Chondrocyte (in vitro differentiated cells): ENCODE data around the gene TRAK1. TPM values are rescaled to one million over a fixed set of nuclear protein-coding genes. Genes with fewer than 3 reads are reported as not detected.
"Not testable (repeated sequence)": the region's sequence is repeated elsewhere in the genome, so short reads cannot be mapped to it uniquely, and the experiment has no call there.

Experiments used
- DNase-seq: peaks from one replicate; pipeline ENCODE4 v3.0.0; 2021; ENCODE audit warnings: mixed read lengths, low spot score
- H3K27ac Mint-ChIP-seq: one replicate; pipeline ENCODE4 v1.8.0; 2021; ENCODE audit warnings: mild to moderate bottlenecking, moderate library complexity, mixed read lengths; ENCODE audit not compliant: unreplicated experiment
- H3K27me3 Mint-ChIP-seq: 2 replicates; pipeline ENCODE4 v1.8.0; 2021; ENCODE audit warnings: low read depth, mixed read lengths
- H3K36me3 Mint-ChIP-seq: 2 replicates; pipeline ENCODE4 v1.8.0; 2021; ENCODE audit warnings: low read depth, mixed read lengths
- H3K4me1 Mint-ChIP-seq: 2 replicates; pipeline ENCODE4 v1.8.0; 2021; ENCODE audit warnings: low read depth, mild to moderate bottlenecking, mixed read lengths
- H3K4me3 Mint-ChIP-seq: one replicate; pipeline ENCODE4 v1.8.0; 2021; ENCODE audit warnings: mild to moderate bottlenecking, moderate library complexity, mixed read lengths; ENCODE audit not compliant: unreplicated experiment
- H3K9me3 Mint-ChIP-seq: 2 replicates; pipeline ENCODE4 v1.8.0; 2021; ENCODE audit warnings: low read depth, mixed read lengths
- CTCF ChIP-seq: fragments of 200-600 bp; sonication (generic); IDR thresholded peaks from 2 replicates; pipeline ENCODE4 v1.5.0; 2021; ENCODE audit warnings: antibody characterized with exemption, mild to moderate bottlenecking, moderate library complexity
- long read RNA-seq: library from polyadenylated mRNA; stranded (forward); transcript quantifications from one replicate; pipeline ENCODE4 v2.0.0, GENCODE V29; 2021
- total RNA-seq: library from RNA; stranded (reverse); gene quantifications from 3 replicates; pipeline ENCODE4 v1.2.1, GENCODE V29; 2021

TRAK1 gene
- total RNA-seq = 38.1 to 53.7 TPM (median 51.2 TPM) in 3 replicates
- long read RNA-seq, full-length matches to known transcripts = 4 of 72 reads
- long read RNA-seq, partial matches to known transcripts = 31 of 72 reads
- long read RNA-seq, other reads (novel, unspliced or antisense) = 37 of 72 reads

GRCh38 chr3:42090973-42091731, at the start of gene TRAK1:
Gene TRAK1 (plus strand): TSS chr3:42091357. CDS start chr3:42091470, 113 bp downstream.
- peaks cover 25% of the 10 kb centered on the region for H3K36me3 Mint-ChIP-seq
- no peak for DNase-seq
- peak within 1 kb of the TSS; percentile 92 for H3K27ac Mint-ChIP-seq
- peaks cover 50% of the 10 kb centered on the region for H3K4me1 Mint-ChIP-seq
- H3K27me3 Mint-ChIP-seq = no peaks in the 10 kb centered on the region
- H3K9me3 Mint-ChIP-seq = no peaks in the 10 kb centered on the region
- no peak for TF ChIP-seq CTCF
- H3K4me3 Mint-ChIP-seq = peak within 1 kb of the TSS; percentile 59

- no peak overlapping the region for H3K4me3 Mint-ChIP-seq
- H3K27ac Mint-ChIP-seq = peak overlapping the region; percentile 99
- H3K36me3 Mint-ChIP-seq = no peaks in the 10 kb centered on the region
- no peak for DNase-seq
- no peaks in the 10 kb centered on the region for H3K9me3 Mint-ChIP-seq
- H3K27me3 Mint-ChIP-seq = no peaks in the 10 kb centered on the region
- peaks cover 54% of the 10 kb centered on the region for H3K4me1 Mint-ChIP-seq
- TF ChIP-seq CTCF = no peak
Measured at GRCh38 chr3:42042747-42043098, 48.4 kb upstream of the TRAK1 start.

- Mint-ChIP-seq H3K4me1 (peaks cover 55% of the 10 kb centered on the region), H3K27me3 (no peaks in the 10 kb centered on the region), H3K36me3 (no peaks in the 10 kb centered on the region), H3K27ac (peak overlapping the region; percentile 99), H3K9me3 (no peaks in the 10 kb centered on the region), H3K4me3 (peak overlapping the region; percentile 44)
- no peak for TF ChIP-seq CTCF
- DNase-seq = no peak
Measured at GRCh38 chr3:42043099-42043813, 47.9 kb upstream of the TRAK1 start.

- Mint-ChIP-seq H3K27ac (peak overlapping the region; percentile 92), H3K4me3 (no peak overlapping the region), H3K4me1 (peaks cover 64% of the 10 kb centered on the region)
Measured at GRCh38 chr3:42045708-42046243, 45.4 kb upstream of the TRAK1 start.

GRCh38 chr3:42048526-42048925, 42.6 kb upstream of the TRAK1 start:
- H3K4me1 Mint-ChIP-seq = peaks cover 71% of the 10 kb centered on the region
- not testable (repeated sequence) for DNase-seq, H3K9me3 Mint-ChIP-seq, H3K36me3 Mint-ChIP-seq, H3K27me3 Mint-ChIP-seq, H3K4me3 Mint-ChIP-seq
- peak overlapping the region; percentile 49 for H3K27ac Mint-ChIP-seq

More at GRCh38 chr3:42045708-42046243, 45.4 kb upstream of the TRAK1 start:
- H3K36me3 Mint-ChIP-seq = no peaks in the 10 kb centered on the region
- no peaks in the 10 kb centered on the region for H3K27me3 Mint-ChIP-seq
- no peak for DNase-seq
- no peak for TF ChIP-seq CTCF
- no peaks in the 10 kb centered on the region for H3K9me3 Mint-ChIP-seq
